Ovary (tissue), 9 donors: ENCODE data around the gene LRP1B. TPM values are rescaled to one million over a fixed set of nuclear protein-coding genes. Genes with fewer than 3 reads are reported as not detected.

Experiments
- DNase-seq, 5 donors: peaks; one replicate each; pipeline ENCODE4 v3.0.0-alpha.2; 2019 to 2020
- H3K27ac ChIP-seq, 2 donors: fragments of 200-600 bp; one replicate each; pipeline versions ENCODE4 v1.5.1 to v1.8.0; 2019 to 2022
- H3K27me3 ChIP-seq: fragments of 200-600 bp; one replicate; pipeline ENCODE4 v1.8.0; 2022
- H3K36me3 ChIP-seq: fragments of 200-600 bp; sonication (generic); one replicate; pipeline ENCODE4 v1.5.1; 2019
- H3K4me1 ChIP-seq: one replicate; pipeline ENCODE4 v1.8.1; 2013; ENCODE audit warnings: mild to moderate bottlenecking, moderate library complexity; ENCODE audit not compliant: insufficient read depth
- H3K4me3 ChIP-seq: fragments of 200-600 bp; sonication (generic); one replicate; pipeline ENCODE4 v1.5.1; 2017
- H3K9me3 ChIP-seq, 2 donors: fragments of 200-600 bp in 1 of 2; sonication (generic) in 1 of 2; one replicate each; pipeline versions ENCODE4 v1.5.1 to v1.8.1; 2013 to 2019; ENCODE audit warnings: mild to moderate bottlenecking in 1 of 2, moderate library complexity in 1 of 2
- EP300 ChIP-seq: sonication (generic); formaldehyde crosslinking; IDR thresholded peaks from one replicate; pipeline ENCODE4 v1.6.1; 2017; ENCODE audit warnings: antibody characterized with exemption
- POLR2A ChIP-seq: fragments of 450-650 bp; IDR thresholded peaks from one replicate; pipeline ENCODE4 v1.6.1; 2017; ENCODE audit warnings: antibody characterized with exemption, mild to moderate bottlenecking, moderate library complexity
- WGBS, 3 donors: extraction: QIAGEN DNeasy Blood & Tissue Kit in 1 of 3; methylation state at CpG; one replicate each; pipeline versions ENCODE4 v1.1.5 to v1.1.7; 2013 to 2017; 5-methylcytosine and 5-hydroxymethylcytosine counted together
- intact Hi-C, 4 donors: fragments of 100-400 bp; cut with DNase I; formaldehyde crosslinking; loops; one replicate each; pipeline versions ENCODE4 v1.11.0 to v1.15.1; 2022 to 2023
- polyA plus RNA-seq, 2 donors: library from polyadenylated mRNA; stranded (reverse); fragments of 200-250 nt in 1 of 2; fragments of 350-450 nt in 1 of 2; fragmentation: Illumina TruSeq in 1 of 2; extraction: RNeasy Lipid Tissue Mini Kit (QIAGEN cat#74804) in 1 of 2; gene quantifications; one replicate each; pipeline ENCODE4 v1.2.3, GENCODE V29; 2013 to 2014
- total RNA-seq, 7 donors: library from RNA; depleted of rRNA in 2 of 7; stranded (reverse); fragments of >200 nt in 2 of 7; fragmentation: NEBNext Ultra II Directional in 3 of 7; extraction: Animal tissue kit (Norgen Biotek cat#: 25700) in 3 of 7; gene quantifications; one replicate each; pipeline versions ENCODE4 v1.1.0 to v1.2.4, GENCODE V29; 2016 to 2023
- TF ChIP-seq, protein P1 (sequence below), 3 donors: fragments of 450-650 bp in 2 of 3; fragments of 200-600 bp in 1 of 3; IDR thresholded peaks; one replicate each; pipeline versions ENCODE4 v1.5.1 to v1.8.0; 2016 to 2022; ENCODE audit warnings: antibody characterized with exemption in 3 of 3, mild to moderate bottlenecking in 1 of 3
- donor health status: DM: no; HTN: no; CAD: no; lungs with moderate emphysema.
- donor health status: DM: no; HTN: no; CAD: no.
- donor health status: Bipolar disorder and iron deficiency.
- donor health status: DM: yes; HTN: yes; CAD: no.
- donor health status: DM: no; HTN: no; CAD: no.
- donor health status: DM: yes; HTN: yes; CAD: no.

The LRP1B gene
- total and polyA plus RNA-seq, 9 donors, result 0.08 to 2.6 (median 0.37) TPM

DNA sequence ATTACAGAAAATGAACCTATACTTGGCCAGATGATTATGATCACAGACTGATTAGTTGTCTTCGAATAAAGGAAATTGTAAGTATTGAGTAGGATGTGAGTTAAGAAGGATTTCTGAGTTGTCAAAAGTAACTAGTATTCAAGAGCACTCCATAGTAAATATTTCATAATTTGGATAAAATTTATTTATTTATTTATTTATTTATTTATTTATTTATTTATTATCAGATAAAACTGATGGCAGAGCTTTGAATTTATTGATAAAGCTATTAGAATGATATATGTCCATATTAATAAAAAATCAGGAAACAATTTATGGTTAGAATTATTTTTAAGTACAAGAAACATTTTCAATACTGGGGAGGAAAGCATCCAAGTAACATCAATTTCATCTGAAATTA, 1634.1 kb downstream of the LRP1B start:
- H3K36me3 ChIP-seq, result no peaks in the 10 kb centered on the region
- TF ChIP-seq POLR2A, result no peak
- TF ChIP-seq EP300, result no peak
- TF ChIP-seq, protein P1, sequence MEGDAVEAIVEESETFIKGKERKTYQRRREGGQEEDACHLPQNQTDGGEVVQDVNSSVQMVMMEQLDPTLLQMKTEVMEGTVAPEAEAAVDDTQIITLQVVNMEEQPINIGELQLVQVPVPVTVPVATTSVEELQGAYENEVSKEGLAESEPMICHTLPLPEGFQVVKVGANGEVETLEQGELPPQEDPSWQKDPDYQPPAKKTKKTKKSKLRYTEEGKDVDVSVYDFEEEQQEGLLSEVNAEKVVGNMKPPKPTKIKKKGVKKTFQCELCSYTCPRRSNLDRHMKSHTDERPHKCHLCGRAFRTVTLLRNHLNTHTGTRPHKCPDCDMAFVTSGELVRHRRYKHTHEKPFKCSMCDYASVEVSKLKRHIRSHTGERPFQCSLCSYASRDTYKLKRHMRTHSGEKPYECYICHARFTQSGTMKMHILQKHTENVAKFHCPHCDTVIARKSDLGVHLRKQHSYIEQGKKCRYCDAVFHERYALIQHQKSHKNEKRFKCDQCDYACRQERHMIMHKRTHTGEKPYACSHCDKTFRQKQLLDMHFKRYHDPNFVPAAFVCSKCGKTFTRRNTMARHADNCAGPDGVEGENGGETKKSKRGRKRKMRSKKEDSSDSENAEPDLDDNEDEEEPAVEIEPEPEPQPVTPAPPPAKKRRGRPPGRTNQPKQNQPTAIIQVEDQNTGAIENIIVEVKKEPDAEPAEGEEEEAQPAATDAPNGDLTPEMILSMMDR (IDR thresholded peaks at IDR 0.05), result no peak
- DNase-seq, result no peak
- H3K27ac ChIP-seq, result no peak overlapping the region
- WGBS, 3 donors, result 89 to 95% (median 92%) methylated on average over 1 of the region's 1 CpG
- H3K4me3 ChIP-seq, result no peak overlapping the region
- no peaks in the 10 kb centered on the region for H3K9me3 ChIP-seq
- intact Hi-C loops, result no loop called here
- H3K27me3 ChIP-seq, result no peaks in the 10 kb centered on the region
- H3K4me1 ChIP-seq, result no peaks in the 10 kb centered on the region

DNA sequence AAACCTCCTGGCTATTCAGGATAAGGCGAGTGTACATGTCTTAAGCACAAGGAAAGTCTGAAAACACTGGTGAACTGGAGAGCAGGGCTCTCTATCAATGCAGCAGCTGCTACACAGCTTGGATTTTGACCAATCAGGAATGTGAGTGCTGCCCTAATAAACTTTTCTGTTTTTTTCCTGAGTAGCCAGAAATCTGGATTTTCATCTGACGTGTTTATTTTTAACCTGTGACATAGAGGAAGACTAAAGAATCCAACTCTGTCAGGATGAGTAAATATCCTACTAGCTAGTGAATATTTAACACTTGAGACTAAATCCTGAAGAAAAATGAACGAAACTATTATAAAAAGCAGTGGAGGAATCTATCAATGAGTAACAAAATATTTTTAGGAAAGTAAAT, 1638.9 kb downstream of the LRP1B start:
- Histone ChIP-seq H3K27me3 (no peaks in the 10 kb centered on the region), H3K4me3 (no peak overlapping the region), H3K27ac (no peak overlapping the region), H3K9me3 (no peaks in the 10 kb centered on the region), H3K4me1 (no peaks in the 10 kb centered on the region), H3K36me3 (no peaks in the 10 kb centered on the region)
- intact Hi-C loops, result no loop called here
- DNase-seq, result no peak
- TF ChIP-seq, protein P1 (IDR thresholded peaks at IDR 0.05), result no peak
- TF ChIP-seq POLR2A, result no peak
- TF ChIP-seq EP300, result no peak
- 18 to 32% (median 21%) methylated on average over 3 of the region's 3 CpGs for WGBS, 3 donors

DNA sequence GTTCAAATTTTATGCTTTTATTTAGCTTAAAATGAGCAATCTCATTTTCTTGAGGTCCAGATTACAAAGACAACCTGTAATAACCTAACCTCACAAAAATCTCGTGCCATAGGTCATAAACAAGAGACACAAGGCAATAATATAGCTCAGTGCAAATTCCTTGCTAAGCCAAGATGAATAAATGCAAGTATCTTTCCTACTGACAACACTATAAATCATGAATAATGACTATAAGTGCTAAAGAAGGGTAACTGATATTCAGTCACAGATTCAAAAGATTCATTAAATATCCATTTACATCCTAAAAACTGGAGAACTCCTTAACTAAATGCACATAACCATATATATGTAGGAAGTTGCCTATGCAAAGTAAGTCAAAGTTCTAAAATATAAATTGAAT, 1641.6 kb downstream of the LRP1B start:
- H3K27ac ChIP-seq, result no peak overlapping the region
- H3K27me3 ChIP-seq, result no peaks in the 10 kb centered on the region
- no peak for DNase-seq
- 50 to 72% (median 68%) methylated on average over 1 of the region's 1 CpG for WGBS, 3 donors
- H3K9me3 ChIP-seq, result no peaks in the 10 kb centered on the region
- no peaks in the 10 kb centered on the region for H3K36me3 ChIP-seq
- H3K4me1 ChIP-seq, result no peaks in the 10 kb centered on the region
- no peak for TF ChIP-seq EP300
- TF ChIP-seq, protein P1 (IDR thresholded peaks at IDR 0.05), result no peak
- no peak for TF ChIP-seq POLR2A
- intact Hi-C loops, result no loop called here
- no peak overlapping the region for H3K4me3 ChIP-seq

DNA sequence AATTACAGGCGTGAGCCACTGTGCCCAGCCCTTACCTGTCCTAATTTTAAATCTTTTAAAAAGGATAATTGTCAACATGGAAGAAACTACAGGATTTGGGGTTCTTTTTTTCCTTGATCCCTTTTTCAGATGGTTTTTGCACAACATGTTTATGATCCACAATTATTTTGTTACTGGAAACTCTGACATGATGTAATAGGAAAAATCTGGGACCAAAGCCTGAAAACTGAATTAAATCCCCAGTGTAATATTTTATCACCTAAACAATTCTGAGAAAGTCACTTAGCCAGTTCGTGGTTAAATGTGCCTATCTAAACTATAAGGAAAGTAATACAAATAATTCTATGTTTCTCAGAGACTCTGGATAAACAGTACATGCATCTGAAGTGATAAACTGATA, 1649.7 kb downstream of the LRP1B start:
- no peak for DNase-seq
- Histone ChIP-seq H3K27ac (no peak overlapping the region), H3K4me1 (no peaks in the 10 kb centered on the region), H3K27me3 (no peaks in the 10 kb centered on the region), H3K4me3 (no peak overlapping the region), H3K9me3 (no peaks in the 10 kb centered on the region), H3K36me3 (no peaks in the 10 kb centered on the region)
- intact Hi-C loops, result no loop called here
- TF ChIP-seq POLR2A, result no peak
- TF ChIP-seq, protein P1 (IDR thresholded peaks at IDR 0.05), result no peak
- no peak for TF ChIP-seq EP300
- WGBS, 3 donors, result 59 to 74% (median 64%) methylated on average over 2 of the region's 2 CpGs

DNA sequence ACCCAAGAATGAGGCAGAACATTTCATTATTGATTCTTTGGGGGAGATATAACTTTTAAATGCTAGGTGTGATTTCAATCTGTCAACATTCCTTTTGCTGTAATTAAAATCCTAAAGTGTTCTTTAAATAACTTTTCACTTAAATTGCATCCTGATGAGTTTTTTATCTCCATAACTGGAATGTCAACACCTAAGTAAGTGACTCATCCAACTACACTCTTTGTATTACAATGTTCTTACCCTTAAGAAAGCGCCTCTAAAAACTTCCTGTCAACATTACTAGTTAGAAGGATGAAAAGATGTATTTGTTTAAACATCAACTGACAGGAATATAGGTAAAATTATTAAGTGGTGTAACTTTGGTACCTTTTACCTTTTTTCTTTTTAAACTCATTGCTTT, 1657.0 kb downstream of the LRP1B start:
- 81 to 86% (median 84%) methylated on average over 1 of the region's 1 CpG for WGBS, 3 donors
- TF ChIP-seq POLR2A, result no peak
- TF ChIP-seq EP300, result no peak
- TF ChIP-seq, protein P1 (IDR thresholded peaks at IDR 0.05), result no peak
- Histone ChIP-seq H3K9me3 (no peaks in the 10 kb centered on the region), H3K4me1 (no peaks in the 10 kb centered on the region), H3K4me3 (no peak overlapping the region), H3K27ac (no peak overlapping the region), H3K27me3 (no peaks in the 10 kb centered on the region), H3K36me3 (no peaks in the 10 kb centered on the region)
- intact Hi-C loops, result no loop called here
- no peak for DNase-seq
